Measurements from ENCODE around the gene RAI1. TPM values are rescaled to one million over a fixed set of nuclear protein-coding genes. Genes with fewer than 3 reads are reported as not detected.

Gene RAI1
- total and polyA plus RNA-seq, 2 of the 8 experiments (the other 6 are each of a cell fraction or from before 2014, with no cell fraction given) = 0.39 to 1.2 TPM

- no peak for DNase-seq (ENCODE audit: low read depth in 1 of 2, low spot score in 2 of 2)
- H3K4me2 ChIP-seq (ENCODE audit: insufficient read depth in 1 of 2, low read depth in 2 of 2, low read length in 2 of 2) = peak overlapping the region; percentile 64 to 79
- POLR2A ChIA-PET (ENCODE audit: partially characterized antibody) = interaction anchor here (1.4 to 24.7 kb wide), 6 partner anchors 5 to 35 kb away, joined by 4 to 532 read pairs (median 24); partner anchors contain the start of gene SREBF1
These were observed 143.7 kb downstream of the RAI1 start for GRCh38 chr17:17824783-17825614.

More at GRCh38 chr17:17824783-17825614, 143.7 kb downstream of the RAI1 start:
- Histone ChIP-seq H2BK120ac (replicated peaks; ENCODE audit: low read depth, low read length) (peak overlapping the region; percentile 80), H2AFZ (ENCODE audit: low read length) (no peak overlapping the region), H2AK5ac (ENCODE audit: low read depth, low read length) (peak overlapping the region; percentile 98), H3K4ac (replicated peaks; ENCODE audit: insufficient read length, low read depth, low read length) (no peak overlapping the region), H3K23ac (ENCODE audit: insufficient read length) (no peak overlapping the region), H3K27me3 (replicated peaks in 1 of 4; ENCODE audit: control insufficient read depth in 3 of 4, extremely low read depth in 1 of 4, insufficient read depth in 3 of 4, low read length in 3 of 4) (no peaks in the 10 kb centered on the region; a peak in 1 of 7 replicates), H3K79me2 (ENCODE audit: control insufficient read depth in 1 of 2, insufficient read depth in 2 of 2, low read length in 2 of 2) (peaks cover 12 to 75% of the 10 kb centered on the region in 2 experiments; a peak in 3 of 4 replicates), H2BK15ac (ENCODE audit: low read length) (peak overlapping the region; percentile 98; the same call in 1 of the 2 replicates), H3K18ac (ENCODE audit: extremely low read depth, low read length) (peak overlapping the region; percentile 94), H3K9ac (replicated peaks in 1 of 4; ENCODE audit: extremely low read depth in 1 of 4, low read depth in 3 of 4, low read length in 3 of 4) (peak overlapping the region in 1 of 4 experiments; percentile 14; a peak in 1 of 7 replicates), H3K56ac (replicated peaks; ENCODE audit: insufficient read length, low read depth, low read length) (no peak overlapping the region), H4K91ac (replicated peaks; ENCODE audit: insufficient read length, low read length) (peak overlapping the region; percentile 95), H3K23me2 (ENCODE audit: low read depth, low read length) (peaks cover 5% of the 10 kb centered on the region), H3K14ac (ENCODE audit: insufficient read length) (no peak overlapping the region), H2BK12ac (ENCODE audit: low read depth, low read length) (peak overlapping the region; percentile 100), H3K4me1 (replicated peaks in 1 of 4; ENCODE audit: control insufficient read depth in 3 of 4, insufficient read depth in 4 of 4, low read length in 3 of 4) (peaks cover 13 to 37% (median 25%) of the 10 kb centered on the region in 4 experiments), H4K5ac (ENCODE audit: insufficient read length, low read depth, low read length) (peak overlapping the region; percentile 61), H3K79me1 (ENCODE audit: low read depth, low read length) (peaks cover 35% of the 10 kb centered on the region), H4K20me1 (replicated peaks in 1 of 2; ENCODE audit: control insufficient read depth in 1 of 2, insufficient read depth in 2 of 2, low read length in 2 of 2) (peaks cover 44 to 68% of the 10 kb centered on the region in 2 experiments), H3K27ac (ENCODE audit: low read depth, low read length) (0 out of 2 replicates have a peak overlapping the region, but pooled peaks have one; percentile 17), H2BK5ac (ENCODE audit: low read depth, low read length) (peak overlapping the region; percentile 98), H3K9me3 (ENCODE audit: insufficient read depth in 2 of 2, low read depth in 1 of 2, low read length in 1 of 2) (no peaks in the 10 kb centered on the region), H3K36me3 (ENCODE audit: control insufficient read depth in 2 of 4, insufficient read depth in 4 of 4, low read length in 3 of 4) (peaks cover 0 to 3% (median under 1%) of the 10 kb centered on the region in 4 experiments; a peak in 3 of 8 replicates), H4K8ac (ENCODE audit: extremely low read depth, insufficient read depth, low read length) (0 out of 2 replicates have a peak overlapping the region, but pooled peaks have one; percentile 19), H3K4me3 (ENCODE audit: extremely low read depth in 1 of 4, insufficient read depth in 2 of 4, low read depth in 3 of 4, low read length in 4 of 4) (peak overlapping the region in 1 of 4 experiments; percentile 1; a peak in 1 of 8 replicates), H2BK20ac (ENCODE audit: low read length) (peak overlapping the region; percentile 94; the same call in 1 of the 2 replicates)
- CTCF ChIA-PET (ENCODE audit: partially characterized antibody) = interaction anchor here (1.3 to 8.9 kb wide), 5 partner anchors 11 to 97 kb away, joined by 3 to 66 read pairs (median 5); partner anchors contain the start of gene SREBF1
- WGBS, 2 experiments (ENCODE audit: extremely low coverage in 1 of 2, insufficient coverage in 1 of 2, insufficient read length in 1 of 2, insufficient replicate concordance in 2 of 2, low coverage in 1 of 2, low lambda C conversion rate in 2 of 2, missing lambda C conversion rate in 1 of 2) = 52% methylated on average over 12 of the region's 14 CpGs; no CpG with 5 or more reads in 1 of the 2 experiments
- no peak for FAIRE-seq
- TF ChIP-seq SRF (IDR thresholded peaks at IDR 0.05; ENCODE audit: low read depth, low read length) (no peak), SAP30 (IDR thresholded peaks at IDR 0.05; ENCODE audit: insufficient read depth, insufficient replicate concordance, low read length) (no peak), CHD1 (IDR thresholded peaks at IDR 0.05; ENCODE audit: low read depth, low read length) (no peak), NANOG (IDR thresholded peaks at IDR 0.05; ENCODE audit: insufficient read depth, low read depth, low read length, poor library complexity, severe bottlenecking) (peak; percentile 34)

Measured in H1 (cell line).